ENCODE measurements around the gene ZDHHC18. TPM values are rescaled to one million over a fixed set of nuclear protein-coding genes. Genes with fewer than 3 reads are reported as not detected.

Gene ZDHHC18
- total and polyA plus RNA-seq, 2 of the 8 experiments (the other 6 are each of a cell fraction or from before 2014, with no cell fraction given) = 29.7 to 49.8 TPM

GRCh38 chr1:26814893-26815292 is 11.6 kb upstream of the ZDHHC18 start:
- ChIA-PET POLR2A (ENCODE audit: partially characterized antibody) (interaction anchor here (0.9 kb wide), 1 partner anchor 15 kb away, joined by 3 read pairs; no protein-coding TSS in a partner anchor), CTCF (ENCODE audit: partially characterized antibody) (interaction anchor here (0.9 kb wide), 1 partner anchor 71 kb away, joined by 3 read pairs; no protein-coding TSS in a partner anchor)
- WGBS, 2 experiments (ENCODE audit: extremely low coverage in 1 of 2, insufficient coverage in 1 of 2, insufficient read length in 1 of 2, insufficient replicate concordance in 2 of 2, low coverage in 1 of 2, low lambda C conversion rate in 2 of 2, missing lambda C conversion rate in 1 of 2) = 70% methylated on average over 3 of the region's 3 CpGs; no CpG with 5 or more reads in 1 of the 2 experiments
- H3K4me3 ChIP-seq (ENCODE audit: extremely low read depth in 1 of 4, insufficient read depth in 2 of 4, low read depth in 3 of 4, low read length in 4 of 4) = no peak overlapping the region
- H3K27me3 ChIP-seq (replicated peaks in 1 of 4; ENCODE audit: control insufficient read depth in 3 of 4, extremely low read depth in 1 of 4, insufficient read depth in 3 of 4, low read length in 3 of 4) = no peaks in the 10 kb centered on the region
- H4K8ac ChIP-seq (ENCODE audit: extremely low read depth, insufficient read depth, low read length) = no peak overlapping the region
- no peaks in the 10 kb centered on the region for H4K20me1 ChIP-seq (replicated peaks in 1 of 2; ENCODE audit: control insufficient read depth in 1 of 2, insufficient read depth in 2 of 2, low read length in 2 of 2)
- DNase-seq (ENCODE audit: low read depth in 1 of 2, low spot score in 2 of 2) (no peak), FAIRE-seq (no peak)
- H2BK15ac ChIP-seq (ENCODE audit: low read length) = no peak overlapping the region
- no peak overlapping the region for H4K91ac ChIP-seq (replicated peaks; ENCODE audit: insufficient read length, low read length)
- no peak overlapping the region for H3K4ac ChIP-seq (replicated peaks; ENCODE audit: insufficient read length, low read depth, low read length)
- peaks cover 2 to 8% of the 10 kb centered on the region in 2 experiments; a peak in 3 of 4 replicates for H3K9me3 ChIP-seq (ENCODE audit: insufficient read depth in 2 of 2, low read depth in 1 of 2, low read length in 1 of 2)
- H3K36me3 ChIP-seq (ENCODE audit: control insufficient read depth in 2 of 4, insufficient read depth in 4 of 4, low read length in 3 of 4) = no peaks in the 10 kb centered on the region
- no peak overlapping the region for H2BK20ac ChIP-seq (ENCODE audit: low read length)
- H3K4me1 ChIP-seq (replicated peaks in 1 of 4; ENCODE audit: control insufficient read depth in 3 of 4, insufficient read depth in 4 of 4, low read length in 3 of 4) = no peaks in the 10 kb centered on the region
- no peaks in the 10 kb centered on the region for H3K79me1 ChIP-seq (ENCODE audit: low read depth, low read length)
- H3K14ac ChIP-seq (ENCODE audit: insufficient read length) = no peak overlapping the region
- H3K79me2 ChIP-seq (ENCODE audit: control insufficient read depth in 1 of 2, insufficient read depth in 2 of 2, low read length in 2 of 2) = no peaks in the 10 kb centered on the region
- no peak overlapping the region for H2AFZ ChIP-seq (ENCODE audit: low read length)
- H3K9ac ChIP-seq (replicated peaks in 1 of 4; ENCODE audit: extremely low read depth in 1 of 4, low read depth in 3 of 4, low read length in 3 of 4) = no peak overlapping the region
- H2BK5ac ChIP-seq (ENCODE audit: low read depth, low read length) = no peak overlapping the region
- H3K18ac ChIP-seq (ENCODE audit: extremely low read depth, low read length) = no peak overlapping the region
- no peak overlapping the region for H3K56ac ChIP-seq (replicated peaks; ENCODE audit: insufficient read length, low read depth, low read length)
- H3K27ac ChIP-seq (ENCODE audit: low read depth, low read length) = no peak overlapping the region
- H2BK12ac ChIP-seq (ENCODE audit: low read depth, low read length) = no peak overlapping the region
- no peak overlapping the region for H4K5ac ChIP-seq (ENCODE audit: insufficient read length, low read depth, low read length)
- no peaks in the 10 kb centered on the region for H3K23me2 ChIP-seq (ENCODE audit: low read depth, low read length)
- H2BK120ac ChIP-seq (replicated peaks; ENCODE audit: low read depth, low read length) = no peak overlapping the region
- no peak overlapping the region for H2AK5ac ChIP-seq (ENCODE audit: low read depth, low read length)
- no peak overlapping the region for H3K4me2 ChIP-seq (ENCODE audit: insufficient read depth in 1 of 2, low read depth in 2 of 2, low read length in 2 of 2)
- H3K23ac ChIP-seq (ENCODE audit: insufficient read length) = no peak overlapping the region
- TF ChIP-seq FOSL1 (IDR thresholded peaks at IDR 0.05; ENCODE audit: insufficient read depth, low read depth, low read length) (no peak), BRCA1 (IDR thresholded peaks at IDR 0.05; ENCODE audit: low read depth, low read length) (no peak), CHD1 (IDR thresholded peaks at IDR 0.05; ENCODE audit: low read depth, low read length) (no peak), SUZ12 (IDR thresholded peaks at IDR 0.05; ENCODE audit: low read length) (no peak), RFX5 (IDR thresholded peaks at IDR 0.05; ENCODE audit: borderline replicate concordance, low read depth, low read length) (no peak), POU5F1 (IDR thresholded peaks at IDR 0.05; ENCODE audit: low read depth, low read length) (no peak), NANOG (IDR thresholded peaks at IDR 0.05; ENCODE audit: insufficient read depth, low read depth, low read length, poor library complexity, severe bottlenecking) (no peak), BACH1 (IDR thresholded peaks at IDR 0.05; ENCODE audit: low read length) (no peak), ATF2 (IDR thresholded peaks at IDR 0.05; ENCODE audit: low read length) (no peak), TEAD4 (IDR thresholded peaks at IDR 0.05; ENCODE audit: low read depth, low read length) (no peak)
- TF ChIP-seq, protein P1, sequence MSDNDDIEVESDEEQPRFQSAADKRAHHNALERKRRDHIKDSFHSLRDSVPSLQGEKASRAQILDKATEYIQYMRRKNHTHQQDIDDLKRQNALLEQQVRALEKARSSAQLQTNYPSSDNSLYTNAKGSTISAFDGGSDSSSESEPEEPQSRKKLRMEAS (IDR thresholded peaks at IDR 0.05) = no peak

All from H1 (cell line).